GM12892 (cell line): ENCODE results near the gene CAPN12.

Source experiments
- POLR2A ChIP-seq: IDR thresholded peaks from 2 replicates; pipeline ENCODE4 v1.6.1; 2011; ENCODE audit warnings: low read depth, low read length, control low read depth
- POLR2AphosphoS5 ChIP-seq: IDR thresholded peaks from 2 replicates; pipeline ENCODE4 v1.6.1; 2011; ENCODE audit warnings: low read depth, low read length, control low read depth

DNA sequence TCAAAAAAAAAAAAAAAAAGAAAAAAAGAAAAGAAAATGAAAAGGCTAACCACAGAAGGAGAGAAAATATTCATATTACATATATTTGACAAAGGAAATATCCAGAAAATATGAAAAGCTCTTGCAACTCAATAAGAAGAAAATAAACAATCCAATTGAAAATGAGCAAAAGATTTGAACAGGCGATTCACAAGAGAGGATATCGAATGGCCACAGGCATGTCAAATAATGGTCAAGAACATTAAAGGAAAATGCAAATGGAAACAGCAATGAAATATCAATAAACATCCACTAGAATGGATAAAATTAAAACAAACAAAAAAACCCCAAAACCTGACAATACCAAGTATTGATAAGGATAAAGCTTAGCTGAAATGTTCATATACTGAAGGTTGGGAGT lies 20.9 kb upstream of the CAPN12 start:
- TF ChIP-seq POLR2AphosphoS5 (no peak), POLR2A (no peak)
